ENCODE data around the gene MAGI1.

- no peak for TF ChIP-seq GLIS3 (CRISPR knock-in tag; IDR thresholded peaks at IDR 0.05)
- no peak for TF ChIP-seq ARNTL (CRISPR knock-in tag; IDR thresholded peaks at IDR 0.05; ENCODE audit: borderline replicate concordance, low read depth)
- no peak for TF ChIP-seq ZFP30 (CRISPR knock-in tag; IDR thresholded peaks at IDR 0.05)
- TF ChIP-seq CREB5 (CRISPR knock-in tag; IDR thresholded peaks at IDR 0.05; ENCODE audit: low read depth): no peak
- no peak for TF ChIP-seq CSDC2 (CRISPR knock-in tag; IDR thresholded peaks at IDR 0.05)
- TF ChIP-seq POU6F1 (CRISPR knock-in tag; IDR thresholded peaks at IDR 0.05; ENCODE audit: borderline replicate concordance, low read depth): no peak
- no peak for TF ChIP-seq SNAI2 (CRISPR knock-in tag; IDR thresholded peaks at IDR 0.05)
- no peak for TF ChIP-seq BACH2 (CRISPR knock-in tag; IDR thresholded peaks at IDR 0.05; ENCODE audit: borderline replicate concordance)
- no peak for TF ChIP-seq ESRRG (CRISPR knock-in tag; IDR thresholded peaks at IDR 0.05)
- no peak for TF ChIP-seq TCF4 (CRISPR knock-in tag; IDR thresholded peaks at IDR 0.05; ENCODE audit: borderline replicate concordance)
- TF ChIP-seq ZNF70 (CRISPR knock-in tag; IDR thresholded peaks at IDR 0.05): no peak
- no peak for TF ChIP-seq ZFP3 (CRISPR knock-in tag; IDR thresholded peaks at IDR 0.05)
- TF ChIP-seq PATZ1 (CRISPR knock-in tag; IDR thresholded peaks at IDR 0.05; ENCODE audit: borderline replicate concordance): no peak
These were observed 402.4 kb downstream of the MAGI1 start for GRCh38 chr3:65636326-65636725.
